HPDE6-E6E7 (cell line): ENCODE results near the gene UBXN1.
"Not testable (repeated sequence)": the region's sequence is repeated elsewhere in the genome, so short reads cannot be mapped to it uniquely, and the experiment has no call there.

Experiments
- DNase-seq: peaks from one replicate; pipeline ENCODE4 v3.0.0; 2011; ENCODE audit warnings: missing footprints; ENCODE audit errors: extremely low spot score

Gene UBXN1

GRCh38 chr11:62708392-62708791 lies 29.5 kb upstream of the UBXN1 start:
- no peak for DNase-seq

GRCh38 chr11:62707277-62707861 lies 28.5 kb upstream of the UBXN1 start, which contains the start of the genes BSCL2 and GNG3:
TSS of gene BSCL2 (minus strand) at chr11:62707424. CDS start at chr11:62707195, 229 bp downstream.
TSS of gene GNG3 (plus strand) at chr11:62707676. CDS start at chr11:62708296, 620 bp downstream.
- no peak for DNase-seq

GRCh38 chr11:62706850-62707247 lies 28.0 kb upstream of the UBXN1 start:
- DNase-seq = no peak

GRCh38 chr11:62705880-62706849 lies 27.3 kb upstream of the UBXN1 start:
- DNase-seq = peak; percentile 77

GRCh38 chr11:62705413-62705812 lies 26.5 kb upstream of the UBXN1 start:
- DNase-seq = no peak

GRCh38 chr11:62703921-62704320 lies 25.0 kb upstream of the UBXN1 start:
- not testable (repeated sequence) for DNase-seq

- DNase-seq = no peak
Observed at GRCh38 chr11:62702246-62702645, 23.4 kb upstream of the UBXN1 start.

- peak; percentile 67 for DNase-seq
Observed at GRCh38 chr11:62694455-62695167, 15.7 kb upstream of the UBXN1 start.

- not testable (repeated sequence) for DNase-seq
Observed at GRCh38 chr11:62693624-62694023, 14.8 kb upstream of the UBXN1 start.

GRCh38 chr11:62689421-62690183 lies 10.7 kb upstream of the UBXN1 start, which contains the start of gene LRRN4CL:
TSS of gene LRRN4CL (minus strand) at chr11:62689530. CDS start at chr11:62688508, 1,022 bp downstream.
- DNase-seq = no peak

- no peak for DNase-seq
Observed at GRCh38 chr11:62688491-62688890, 9.6 kb upstream of the UBXN1 start.

- DNase-seq = no peak
Observed at GRCh38 chr11:62687508-62688396, 8.9 kb upstream of the UBXN1 start.

- DNase-seq = no peak
Observed at GRCh38 chr11:62682518-62682917, 3.6 kb upstream of the UBXN1 start.

GRCh38 chr11:62680825-62681240 lies 2.0 kb upstream of the UBXN1 start:
- DNase-seq = peak; percentile 67

GRCh38 chr11:62678433-62678769 lies 472 bp downstream of the UBXN1 start:
- no peak for DNase-seq

- no peak for DNase-seq
Observed at GRCh38 chr11:62677714-62678113, 1.2 kb downstream of the UBXN1 start.

GRCh38 chr11:62677156-62677555 lies 1.7 kb downstream of the UBXN1 start:
- DNase-seq = no peak

- no peak for DNase-seq
Observed at GRCh38 chr11:62676698-62677097, 2.2 kb downstream of the UBXN1 start.

- DNase-seq = not testable (repeated sequence)
Observed at GRCh38 chr11:62675415-62675814, 3.5 kb downstream of the UBXN1 start.

- no peak for DNase-seq
Observed at GRCh38 chr11:62673196-62673525, 5.7 kb downstream of the UBXN1 start.
